IPS-NIHi11 (cell line): ENCODE data around the gene PHACTR3.
"Not testable (repeated sequence)": the region's sequence is repeated elsewhere in the genome, so short reads cannot be mapped to it uniquely, and the experiment has no call there.

ENCODE experiments used
- DNase-seq: peaks from one replicate; pipeline ENCODE4 v3.0.0; 2012; ENCODE audit warnings: mixed read lengths, low spot score

The PHACTR3 gene

DNA sequence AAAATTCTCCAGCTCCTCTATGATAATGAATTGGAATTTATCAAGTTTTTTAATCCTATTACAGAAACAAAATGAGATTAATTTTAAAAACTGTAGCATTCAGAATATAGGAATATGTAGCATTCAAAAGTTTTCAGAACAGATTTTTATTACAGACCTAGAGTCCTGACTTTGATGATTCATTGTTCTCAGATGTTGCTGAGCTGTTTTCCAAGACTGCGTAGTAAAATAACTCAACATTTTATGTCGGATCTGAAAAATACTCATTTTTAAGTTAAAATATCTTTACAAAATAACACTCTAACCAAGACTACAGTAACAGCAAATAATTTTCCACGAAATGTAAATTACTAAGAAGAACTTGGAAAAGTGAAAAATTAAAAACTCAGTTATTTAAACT is 262.0 kb downstream of the PHACTR3 start:
- DNase-seq = no peak

- DNase-seq = no peak
Measured at GRCh38 chr20:59871096-59871495, 266.8 kb downstream of the PHACTR3 start.

DNA sequence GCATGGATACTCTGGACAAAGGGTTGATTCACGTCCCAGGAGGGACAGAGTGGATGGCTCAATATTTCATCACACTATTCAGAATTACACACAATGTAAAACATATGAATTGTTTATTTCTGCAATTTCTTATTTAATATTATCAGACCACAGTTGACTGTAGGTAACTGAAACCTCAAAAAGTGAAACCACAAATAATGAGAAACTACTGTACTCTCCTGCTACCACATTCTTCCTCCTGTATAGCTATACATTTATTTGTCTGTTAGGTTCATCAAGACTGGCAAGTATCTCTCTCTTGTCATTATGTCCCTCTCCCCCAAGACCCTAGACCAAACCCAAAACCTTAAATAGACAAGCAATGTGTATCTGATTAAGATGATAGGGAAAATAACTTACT is 269.1 kb downstream of the PHACTR3 start:
- no peak for DNase-seq

GRCh38 chr20:59880198-59880597 is 275.9 kb downstream of the PHACTR3 start:
- no peak for DNase-seq

DNA sequence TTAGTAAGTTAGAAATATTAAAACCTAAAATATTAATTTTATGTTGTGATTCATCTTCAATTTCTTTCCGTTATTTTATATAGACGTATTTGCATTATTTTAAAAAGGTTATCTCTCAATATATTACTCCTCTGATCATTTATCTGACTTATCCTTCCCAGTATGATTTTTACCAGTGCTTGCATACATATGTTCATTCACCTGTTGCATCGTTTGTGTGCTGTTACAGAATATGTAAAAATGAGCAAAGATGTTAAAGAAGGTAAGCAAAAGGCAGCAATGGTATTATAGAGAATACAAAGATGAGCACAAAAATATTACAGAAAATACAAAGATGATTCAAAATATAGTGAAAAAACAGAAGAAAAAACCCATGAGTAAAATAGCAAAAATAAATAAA is 280.2 kb downstream of the PHACTR3 start:
- DNase-seq = no peak

DNA sequence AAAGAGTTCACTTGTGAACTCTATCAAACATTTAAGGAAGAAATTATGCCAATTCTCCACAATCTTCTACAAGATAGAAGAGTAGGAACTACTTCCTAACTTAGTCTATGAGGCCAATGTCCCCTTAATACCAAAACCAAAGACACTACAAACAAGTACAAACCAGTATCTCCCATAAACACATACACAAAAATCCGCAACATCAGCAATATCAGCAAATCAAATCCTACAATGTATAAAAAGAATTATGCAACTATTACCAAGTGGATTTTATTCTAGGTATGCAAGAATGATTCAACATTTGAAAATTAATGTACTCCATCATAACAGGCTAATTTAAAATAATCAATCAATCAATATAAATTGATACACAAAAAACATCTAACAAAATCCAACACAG is 283.7 kb downstream of the PHACTR3 start:
- DNase-seq = no peak

- not testable (repeated sequence) for DNase-seq
Measured at GRCh38 chr20:59890035-59890434, 285.7 kb downstream of the PHACTR3 start.

- DNase-seq = no peak
Measured at GRCh38 chr20:59891581-59891980, 287.2 kb downstream of the PHACTR3 start.

- DNase-seq = no peak
Measured at GRCh38 chr20:59895908-59896307, 291.6 kb downstream of the PHACTR3 start.
